COR-L47 (cell line): Measurements from ENCODE around the gene VWA5B1.
A peak's percentile ranks its signal among the peaks of the same experiment; 100 is the strongest.

ENCODE experiments used
- DNase-seq: peaks from one replicate; lab custom pipeline; 2025; lab: John Stamatoyannopoulos, UW

The VWA5B1 gene

DNA sequence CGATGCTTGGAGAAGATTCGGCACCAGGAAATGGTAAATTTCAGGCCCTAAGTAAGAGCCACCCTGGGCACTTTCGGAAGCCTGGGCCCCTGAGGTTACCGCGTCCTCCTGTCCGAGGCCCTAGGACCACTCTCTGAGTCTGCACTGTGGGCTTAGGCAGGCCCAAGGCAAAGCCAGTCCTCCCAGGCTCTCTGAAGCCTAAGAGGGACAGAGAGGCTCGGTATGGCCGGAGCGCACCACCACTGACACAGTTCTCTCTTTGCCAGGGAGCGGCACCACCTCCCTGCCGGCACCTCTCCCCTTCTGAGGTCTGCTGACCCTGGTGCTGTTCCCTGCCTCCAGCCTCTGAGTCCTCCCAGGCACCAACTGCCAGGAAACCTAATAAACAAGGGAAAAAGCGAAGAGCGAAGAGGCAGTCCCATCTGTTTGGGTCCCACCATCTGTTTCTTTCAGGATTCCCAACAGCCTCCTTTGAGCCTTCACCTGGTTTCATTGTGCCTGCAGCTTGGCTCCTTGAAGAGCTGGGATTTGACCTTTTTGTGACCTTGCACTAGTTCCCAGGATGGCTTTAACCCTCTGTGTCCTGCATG, 57.7 kb downstream of the VWA5B1 start:
- DNase-seq, result no peak

DNA sequence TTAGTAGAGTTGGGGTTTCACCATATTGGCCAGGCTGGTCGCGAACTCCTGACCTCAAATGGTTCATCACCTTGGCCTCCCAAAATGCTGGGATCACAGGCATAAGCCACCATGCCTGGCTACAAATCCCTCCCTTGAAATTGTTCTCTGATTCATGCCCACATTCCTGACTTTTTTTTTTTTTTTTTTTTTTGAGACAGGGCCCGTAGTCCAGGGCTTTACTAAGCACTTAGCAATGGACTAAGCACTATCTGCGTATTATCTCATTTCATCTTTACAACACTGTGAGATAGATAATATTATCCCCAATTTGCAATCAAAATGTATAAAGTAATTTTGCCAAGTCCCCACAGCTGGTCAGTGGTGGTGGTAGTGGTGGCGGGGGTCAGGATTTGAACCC, 58.9 kb downstream of the VWA5B1 start:
- DNase-seq, result no peak

GRCh38 chr1:20349971-20350370, 59.3 kb downstream of the VWA5B1 start:
- no peak for DNase-seq

- no peak for DNase-seq
These were observed 59.7 kb downstream of the VWA5B1 start for GRCh38 chr1:20350421-20350820.

GRCh38 chr1:20351911-20352701, 61.4 kb downstream of the VWA5B1 start:
- DNase-seq, result no peak

GRCh38 chr1:20353836-20354235, 63.2 kb downstream of the VWA5B1 start:
- no peak for DNase-seq

- no peak for DNase-seq
These were observed 63.9 kb downstream of the VWA5B1 start for GRCh38 chr1:20354610-20355009.

DNA sequence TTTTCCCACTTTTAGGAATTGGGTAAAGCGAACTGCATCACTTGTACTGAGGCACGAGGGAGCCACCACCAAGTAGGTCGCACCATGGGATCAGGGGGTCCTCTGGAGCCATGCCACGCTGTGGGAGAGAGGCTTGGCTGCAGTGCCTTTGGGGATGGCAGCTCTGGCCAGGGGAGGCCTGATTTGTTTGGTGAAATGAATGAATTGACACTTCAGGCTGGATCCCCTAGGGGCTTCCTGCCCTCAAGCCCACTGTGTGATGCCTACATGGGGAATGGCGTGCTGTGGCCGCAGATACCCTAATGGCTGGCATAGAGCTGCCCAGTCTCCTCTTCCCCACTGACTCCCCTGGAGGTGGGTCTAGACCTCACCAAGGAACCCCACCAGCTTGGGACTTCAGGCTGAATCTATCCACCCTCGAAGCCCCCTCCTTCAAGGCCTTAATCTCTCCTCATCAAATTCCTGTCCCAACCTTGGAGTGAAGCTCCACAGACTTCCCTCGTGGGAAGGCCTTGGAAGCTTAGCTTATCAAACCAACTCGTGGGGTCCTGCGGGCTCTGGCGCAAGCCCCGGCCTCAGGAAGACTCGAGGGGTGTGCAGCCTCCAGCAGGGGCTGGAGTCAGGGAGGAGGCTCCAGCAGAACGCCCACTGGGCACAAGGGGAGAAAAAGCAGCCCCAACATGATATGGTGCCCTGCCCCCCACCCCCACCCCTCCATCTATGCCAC, 64.6 kb downstream of the VWA5B1 start:
- no peak for DNase-seq

- no peak for DNase-seq
These were observed 65.4 kb downstream of the VWA5B1 start for GRCh38 chr1:20355828-20356735.

GRCh38 chr1:20356850-20357459, 66.3 kb downstream of the VWA5B1 start:
- DNase-seq, result no peak

DNA sequence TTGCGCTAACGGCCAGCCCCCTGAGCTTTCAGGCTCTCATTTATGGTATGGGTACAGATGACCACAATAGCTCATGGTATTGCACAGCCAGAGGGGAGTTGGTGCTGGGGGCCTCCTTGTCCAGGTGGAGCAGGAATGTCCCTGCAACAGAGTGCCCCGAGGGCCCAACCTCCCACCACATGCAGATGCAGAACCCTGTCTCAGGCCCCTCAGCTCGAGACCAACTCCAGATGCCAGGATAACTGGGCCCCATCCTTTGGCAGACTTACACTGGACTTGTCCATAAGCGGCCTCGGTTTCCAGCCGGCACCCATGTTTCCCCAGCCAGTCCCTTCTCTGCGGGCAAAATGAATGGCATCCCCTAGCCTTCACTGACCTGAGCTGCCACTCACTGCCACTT, 67.1 kb downstream of the VWA5B1 start:
- no peak for DNase-seq

DNA sequence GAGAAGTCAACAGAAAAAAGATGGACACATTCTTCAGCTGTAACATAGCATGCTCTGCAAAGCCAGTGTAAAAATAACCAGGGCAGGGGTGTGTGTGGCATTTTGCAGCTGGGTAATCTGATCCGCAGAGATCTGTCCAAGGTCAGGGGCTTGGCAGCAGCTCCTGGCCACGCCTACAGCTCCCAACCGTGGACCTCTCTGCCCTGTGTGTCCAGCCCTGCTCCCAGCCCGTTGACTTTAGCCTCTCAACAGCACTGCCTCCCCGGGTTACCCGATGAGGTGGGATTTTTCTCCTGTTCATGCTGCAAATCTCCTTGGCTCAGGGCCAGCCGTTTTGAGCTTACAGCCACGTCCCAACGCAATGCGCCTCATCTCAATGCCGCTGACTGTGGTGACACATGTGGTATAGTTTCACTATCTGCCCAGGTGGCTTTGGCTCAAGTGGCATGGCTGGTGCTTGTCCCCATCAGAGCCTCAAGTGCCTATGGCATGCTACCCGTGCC, 68.1 kb downstream of the VWA5B1 start:
- peak; percentile 60 for DNase-seq

GRCh38 chr1:20359451-20360330, 69.0 kb downstream of the VWA5B1 start:
- DNase-seq, result no peak

DNA sequence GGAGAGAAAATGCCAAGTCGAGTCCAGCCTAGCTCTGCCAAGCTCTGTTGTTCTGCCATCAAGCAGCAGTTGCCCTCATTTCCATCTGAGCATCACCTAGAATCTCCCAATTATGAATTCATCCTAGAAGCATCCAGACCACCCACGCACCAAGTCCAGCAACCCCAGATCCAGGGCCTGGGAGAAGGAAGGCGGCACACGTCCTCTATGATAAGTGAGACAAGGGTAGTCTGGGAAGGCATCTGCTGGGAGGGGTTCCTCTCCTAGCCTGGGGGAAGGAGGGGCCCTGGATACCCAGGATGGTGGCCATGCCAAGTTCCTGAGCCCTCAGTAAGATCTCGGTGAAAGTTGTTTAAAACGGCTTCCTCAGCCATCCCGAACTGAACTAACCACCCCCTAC, 70.7 kb downstream of the VWA5B1 start:
- DNase-seq, result no peak

DNA sequence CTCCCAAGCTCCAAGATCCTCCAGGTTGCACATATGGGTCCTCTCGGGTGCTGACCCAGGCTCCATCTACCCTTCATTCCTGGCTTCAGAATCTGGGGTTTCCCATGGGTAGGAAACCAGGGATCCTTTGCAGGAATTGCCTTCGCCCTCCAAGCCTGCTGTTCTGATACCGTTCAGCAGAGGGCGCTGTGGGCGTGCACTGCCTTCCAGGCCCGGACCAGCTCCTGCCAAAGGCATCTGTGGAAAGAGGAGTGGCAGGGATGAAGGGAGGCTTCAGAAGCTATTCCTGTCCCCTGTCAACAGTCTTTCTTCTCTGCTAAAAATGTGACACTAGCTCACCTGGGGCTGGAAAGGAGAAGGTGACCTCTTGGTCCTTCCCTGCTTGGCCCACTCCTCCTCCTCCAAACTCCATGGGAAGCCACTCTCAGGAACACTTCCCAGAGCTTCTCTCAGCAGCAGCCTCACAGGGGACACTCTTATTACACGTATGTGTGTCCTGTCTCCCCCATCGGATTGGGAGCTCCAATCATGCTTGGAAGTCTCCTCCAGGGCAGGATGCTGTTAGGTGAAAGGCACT, 71.2 kb downstream of the VWA5B1 start:
- DNase-seq, result peak; percentile 56

DNA sequence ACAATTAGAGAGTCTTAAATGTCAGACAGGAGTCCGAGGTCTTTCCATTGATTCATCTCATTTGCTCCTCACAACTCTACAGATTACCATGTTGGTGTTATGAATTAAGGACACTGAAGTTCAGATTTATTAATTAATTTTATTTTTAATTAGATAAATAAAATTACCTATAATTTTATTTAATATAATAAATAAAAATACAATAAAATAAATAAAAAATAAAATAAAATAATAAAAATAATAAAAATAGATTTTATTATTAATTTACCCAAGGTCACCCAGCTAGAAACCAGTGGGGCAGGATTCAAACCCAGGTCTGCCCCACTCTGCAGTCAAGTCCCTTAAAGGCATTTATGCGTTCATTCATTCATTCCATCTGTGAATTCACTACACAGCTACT, 72.2 kb downstream of the VWA5B1 start:
- no peak for DNase-seq

DNA sequence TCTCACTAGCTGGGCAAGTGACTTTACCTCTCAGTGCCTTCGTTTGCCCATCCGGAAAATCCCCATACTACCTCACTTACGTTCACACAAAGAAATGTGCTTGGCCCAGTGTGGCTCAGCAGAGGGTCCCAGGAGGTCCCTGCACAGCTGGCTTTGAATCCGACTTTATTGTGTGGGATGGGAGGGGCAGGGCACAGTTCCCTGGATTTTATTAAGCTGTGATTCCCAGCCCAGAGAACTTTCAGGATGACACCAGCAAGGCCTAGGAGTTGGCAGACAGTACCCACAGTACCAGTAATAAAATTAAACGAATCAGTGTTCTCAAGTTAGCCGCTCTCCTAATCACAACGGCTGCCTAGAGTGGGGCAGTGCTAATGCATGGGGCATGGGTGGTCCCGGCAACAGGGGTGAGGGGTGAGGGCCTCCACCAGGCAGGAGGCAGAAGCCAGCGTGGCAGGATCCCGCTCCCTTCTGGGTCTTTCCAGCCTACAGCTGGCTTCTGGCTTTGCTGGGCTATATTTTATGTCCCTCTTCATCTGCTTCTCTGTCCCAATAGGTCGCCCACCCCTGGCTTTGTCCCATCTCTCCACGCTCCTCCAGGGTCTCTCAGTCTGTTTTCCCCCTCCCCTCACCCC, 74.9 kb downstream of the VWA5B1 start:
- DNase-seq, result no peak

DNA sequence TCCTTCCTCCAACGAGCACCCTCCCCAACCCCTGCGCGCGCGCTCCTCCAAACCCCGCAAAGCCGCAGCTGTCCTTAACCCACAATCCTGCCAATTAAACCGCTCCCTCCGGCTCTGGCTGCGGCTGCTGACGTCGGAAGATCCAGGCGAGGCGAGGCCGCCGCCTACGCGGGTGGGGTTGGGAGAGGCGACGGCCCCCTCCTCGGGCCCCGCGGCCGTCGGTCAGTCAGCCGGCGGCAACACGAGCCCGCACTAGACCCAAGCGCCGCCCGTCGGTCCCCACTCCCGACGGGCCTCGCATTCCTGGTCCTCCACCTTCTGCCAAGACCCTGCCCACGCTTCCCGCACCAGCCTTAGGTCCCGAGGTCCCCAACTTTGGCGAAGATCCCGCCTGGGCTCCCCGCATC, 75.4 kb downstream of the VWA5B1 start:
- peak; percentile 86 for DNase-seq

- peak; percentile 88 for DNase-seq
These were observed 75.9 kb downstream of the VWA5B1 start for GRCh38 chr1:20366463-20367115.
